Activated CD4-positive, alpha-beta T cell treated with anti-CD3 and anti-CD28 coated beads for 4 hours (primary cell): ENCODE measurements around the gene ZNF480.
"Not testable (repeated sequence)": the region's sequence is repeated elsewhere in the genome, so short reads cannot be mapped to it uniquely, and the experiment has no call there.

Source experiments
- DNase-seq, 2 donors: peaks; one replicate each; pipeline ENCODE4 v3.0.0-alpha.2; 2020

ZNF480 gene

DNA sequence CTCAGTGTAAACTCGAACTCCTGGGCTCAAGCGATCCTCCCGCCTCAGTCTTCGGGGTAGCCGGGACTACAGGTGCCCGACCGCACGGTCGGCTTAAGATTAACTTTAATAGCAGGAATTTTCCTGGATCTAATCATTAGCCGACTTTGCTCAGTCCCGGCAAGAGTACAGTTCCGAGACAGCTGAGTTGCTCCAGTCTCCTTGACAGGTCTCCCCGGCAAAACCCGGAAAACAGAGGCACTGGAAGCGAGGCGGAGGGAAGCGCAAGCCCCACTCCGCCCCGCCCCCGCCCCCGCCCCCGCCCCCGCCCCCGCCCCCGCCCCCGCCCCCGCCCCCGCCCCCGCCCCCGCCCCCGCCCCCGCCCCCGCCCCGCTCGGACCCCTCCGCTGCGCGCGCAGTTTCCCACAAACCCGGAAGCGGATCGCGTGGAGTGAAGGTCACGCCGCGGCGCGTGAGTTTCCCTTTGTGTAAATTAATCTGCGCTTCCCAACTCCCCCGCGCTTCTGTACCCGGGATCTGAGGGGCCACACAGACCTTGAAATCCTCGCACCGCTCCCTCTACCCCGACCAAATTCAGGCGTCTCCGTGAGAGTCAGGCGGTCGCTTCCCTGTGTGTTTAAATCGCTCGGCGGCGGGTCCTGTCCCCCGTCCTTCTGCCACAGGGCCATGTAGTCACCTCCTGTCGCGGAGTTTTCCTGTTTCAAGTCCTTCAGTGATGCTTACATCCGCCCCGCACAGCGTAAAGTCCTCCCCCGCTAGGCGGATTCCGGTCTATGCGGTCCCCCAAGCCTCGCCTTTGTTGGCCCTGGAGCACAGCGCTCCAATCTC is at the start of gene ZNF480:
Gene ZNF480 (plus strand): TSS at position 397 of the 828 bp plus-strand sequence. CDS start 3,244 bp downstream, outside the sequence.
- DNase-seq, result peak; percentile 83 to 86

- DNase-seq, result peak; percentile 55 to 65
These were observed 48.7 kb upstream of the ZNF480 start for GRCh38 chr19:52248241-52248640.

DNA sequence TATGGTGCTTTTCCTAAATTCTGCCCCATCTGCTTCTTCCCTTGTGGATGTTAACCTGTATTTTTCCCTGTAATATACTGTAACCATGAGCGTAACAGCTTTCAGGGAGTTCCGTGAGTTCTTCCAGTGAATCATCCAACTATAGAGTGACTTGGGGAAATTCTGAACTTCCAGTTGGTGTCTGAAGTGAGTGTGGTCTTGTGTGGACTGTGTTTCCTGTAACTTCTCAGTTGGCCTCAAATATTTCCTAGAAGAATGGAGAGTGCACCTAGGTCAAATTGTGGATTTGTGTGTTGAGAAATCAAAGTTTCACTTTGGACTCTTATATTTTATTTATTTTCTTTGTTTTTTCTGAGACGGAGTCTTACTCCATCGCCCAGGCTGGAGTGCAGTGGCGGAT is 38.5 kb upstream of the ZNF480 start:
- DNase-seq, result no peak

DNA sequence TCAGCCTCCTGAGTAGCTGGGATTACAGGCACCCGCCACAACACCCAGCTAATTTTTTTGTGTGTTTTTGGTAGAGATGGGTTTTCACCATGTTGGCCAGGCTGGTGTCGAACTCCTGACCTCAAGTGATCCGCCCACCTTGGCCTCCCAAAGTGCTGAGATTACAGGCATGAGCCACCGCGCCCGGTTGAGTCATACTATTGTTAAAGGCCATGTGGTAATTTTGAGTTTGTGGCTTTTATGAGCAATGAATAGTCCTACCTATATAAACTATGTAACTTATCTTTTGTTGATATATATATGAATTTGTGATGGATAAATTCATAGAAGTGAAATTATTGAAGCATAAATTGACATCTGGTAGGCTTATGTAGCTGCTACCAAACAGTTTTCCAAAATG is 31.4 kb upstream of the ZNF480 start:
- DNase-seq, result not testable (repeated sequence)

- peak; percentile 94 to 97 for DNase-seq
These were observed 27.4 kb upstream of the ZNF480 start, which contains the start of gene ZNF766 for GRCh38 chr19:52269338-52270261. Gene ZNF766, plus strand, starts transcription at chr19:52269587. Its CDS starts 27 bp downstream, at chr19:52269614.

DNA sequence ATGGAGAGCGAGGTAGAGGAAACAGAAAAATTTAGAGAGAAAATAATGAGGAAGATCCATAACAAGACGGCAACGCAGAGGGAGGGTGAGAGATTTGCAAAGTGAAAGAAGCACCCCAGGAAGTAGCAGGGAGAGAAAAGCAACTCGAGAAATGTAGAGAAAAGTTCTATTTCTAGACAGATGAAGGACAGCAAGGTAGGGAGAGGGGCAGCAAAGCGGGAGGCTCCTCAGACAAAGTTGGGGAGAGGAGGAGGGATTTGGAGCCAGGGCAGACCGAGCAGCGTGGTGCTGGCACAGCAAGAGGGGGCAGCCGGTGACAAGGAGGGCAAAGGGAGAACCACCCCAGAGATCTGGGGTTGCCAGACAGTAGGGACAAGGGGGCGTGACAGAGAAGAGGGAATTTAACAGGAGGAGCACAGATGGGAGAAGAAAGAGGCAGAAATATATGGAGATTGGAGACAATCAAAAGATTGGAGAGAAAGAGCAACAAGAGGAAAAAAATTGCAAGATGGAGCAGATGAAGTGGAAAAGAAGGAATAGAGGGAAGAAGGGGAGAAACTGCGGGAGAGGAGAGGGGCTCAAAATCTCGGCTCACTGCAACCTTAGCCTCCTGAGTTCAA is 26.6 kb upstream of the ZNF480 start:
- peak; percentile 3 to 4 for DNase-seq

- DNase-seq, result no peak
These were observed 23.7 kb upstream of the ZNF480 start for GRCh38 chr19:52273301-52273700.

DNA sequence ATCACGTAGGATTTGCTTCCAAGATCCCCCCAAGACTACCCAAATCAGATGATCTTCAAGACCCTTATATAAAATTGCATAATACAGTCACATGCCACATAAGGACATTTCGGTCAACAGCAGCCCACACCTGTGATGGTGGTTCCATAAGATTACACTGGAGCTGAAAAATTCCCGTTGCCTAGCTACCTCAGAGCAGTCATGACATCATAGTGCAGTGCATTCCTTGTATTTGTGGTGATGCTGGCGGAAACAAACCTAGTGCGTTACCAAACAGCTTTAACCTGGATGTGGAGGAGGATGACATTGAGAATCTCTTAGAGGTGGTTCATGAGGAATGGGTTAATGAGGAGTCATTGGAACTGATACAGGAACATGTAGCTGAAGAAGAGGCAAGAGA is 22.8 kb upstream of the ZNF480 start:
- no peak for DNase-seq

DNA sequence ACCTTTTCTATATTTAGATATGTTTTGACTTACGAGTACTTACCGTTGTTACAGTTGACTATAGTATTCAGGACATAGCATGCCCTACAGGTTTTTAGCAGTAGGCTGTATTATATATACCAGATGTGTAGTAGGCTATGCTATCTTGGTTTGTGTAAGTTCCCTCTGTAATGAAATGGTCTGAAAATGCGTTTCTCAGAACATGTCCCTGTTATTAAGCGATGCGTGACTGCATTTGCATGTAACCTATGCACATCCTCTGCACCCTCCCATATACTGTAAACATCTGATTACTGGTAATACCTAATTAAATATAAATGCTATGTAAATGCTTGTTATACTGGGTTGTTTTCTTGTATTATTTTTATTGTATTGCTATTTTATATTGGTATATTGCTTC is 21.0 kb upstream of the ZNF480 start:
- no peak for DNase-seq

GRCh38 chr19:52277471-52277870 is 19.5 kb upstream of the ZNF480 start:
- DNase-seq, result no peak

DNA sequence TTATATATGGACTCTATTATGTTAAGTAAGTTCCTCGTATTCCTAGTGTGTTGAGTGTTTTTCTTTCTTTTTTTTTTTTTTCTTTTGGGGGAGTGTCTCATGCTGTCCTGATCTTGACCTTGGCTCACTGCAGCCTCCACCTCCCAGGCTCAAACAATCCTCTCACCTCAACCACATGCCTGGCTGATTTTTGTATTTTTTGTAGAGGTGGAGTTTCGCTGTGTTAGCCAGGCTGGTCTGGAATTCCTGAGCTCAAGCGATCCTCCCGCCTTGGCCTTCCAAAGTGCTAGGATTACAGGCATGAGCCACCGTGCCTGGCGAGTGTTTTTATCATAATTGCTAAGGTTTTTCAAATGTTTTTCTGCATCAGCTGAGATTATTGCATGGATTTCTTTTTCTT is 10.7 kb upstream of the ZNF480 start:
- no peak for DNase-seq

DNA sequence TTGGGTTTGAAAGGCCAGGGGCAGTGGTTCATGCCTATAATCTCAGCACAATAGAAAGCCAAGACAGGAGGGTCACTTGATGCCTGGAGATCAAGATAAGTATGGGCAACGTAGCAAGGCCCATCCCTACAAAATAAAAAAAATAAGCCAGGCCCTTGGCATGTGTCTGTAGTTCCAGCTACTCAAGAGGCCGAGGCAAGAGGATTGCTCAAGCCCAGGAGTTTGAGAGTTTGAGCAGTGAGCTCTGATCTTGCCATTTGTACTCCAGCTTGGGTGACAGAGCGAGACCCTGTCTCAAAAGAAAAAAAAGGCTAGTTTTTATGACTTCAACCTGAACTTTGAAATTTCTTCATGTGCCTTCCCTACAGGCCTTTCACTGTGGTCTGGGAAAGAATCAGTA is 5.2 kb upstream of the ZNF480 start:
- no peak for DNase-seq

GRCh38 chr19:52292946-52293345 is 4.0 kb upstream of the ZNF480 start:
- not testable (repeated sequence) for DNase-seq

DNA sequence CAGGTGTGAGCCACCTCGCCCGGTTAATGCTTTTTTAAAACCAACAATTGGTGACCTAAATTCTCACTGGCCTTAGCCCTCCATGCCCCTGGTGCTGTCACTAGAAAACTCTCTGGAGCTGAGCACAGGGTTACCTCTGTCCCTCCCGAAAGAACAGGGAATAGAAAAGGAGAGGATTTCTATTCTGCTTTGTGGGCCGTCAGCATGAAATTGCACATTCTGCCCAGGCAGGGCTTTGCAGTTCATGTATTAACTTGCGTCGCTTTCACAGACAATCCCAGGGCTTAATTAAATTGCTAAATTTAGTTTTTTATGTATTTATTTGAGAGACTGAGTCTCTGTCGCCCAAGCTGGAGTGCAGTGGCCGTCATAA is 583 bp upstream of the ZNF480 start:
- no peak for DNase-seq

DNA sequence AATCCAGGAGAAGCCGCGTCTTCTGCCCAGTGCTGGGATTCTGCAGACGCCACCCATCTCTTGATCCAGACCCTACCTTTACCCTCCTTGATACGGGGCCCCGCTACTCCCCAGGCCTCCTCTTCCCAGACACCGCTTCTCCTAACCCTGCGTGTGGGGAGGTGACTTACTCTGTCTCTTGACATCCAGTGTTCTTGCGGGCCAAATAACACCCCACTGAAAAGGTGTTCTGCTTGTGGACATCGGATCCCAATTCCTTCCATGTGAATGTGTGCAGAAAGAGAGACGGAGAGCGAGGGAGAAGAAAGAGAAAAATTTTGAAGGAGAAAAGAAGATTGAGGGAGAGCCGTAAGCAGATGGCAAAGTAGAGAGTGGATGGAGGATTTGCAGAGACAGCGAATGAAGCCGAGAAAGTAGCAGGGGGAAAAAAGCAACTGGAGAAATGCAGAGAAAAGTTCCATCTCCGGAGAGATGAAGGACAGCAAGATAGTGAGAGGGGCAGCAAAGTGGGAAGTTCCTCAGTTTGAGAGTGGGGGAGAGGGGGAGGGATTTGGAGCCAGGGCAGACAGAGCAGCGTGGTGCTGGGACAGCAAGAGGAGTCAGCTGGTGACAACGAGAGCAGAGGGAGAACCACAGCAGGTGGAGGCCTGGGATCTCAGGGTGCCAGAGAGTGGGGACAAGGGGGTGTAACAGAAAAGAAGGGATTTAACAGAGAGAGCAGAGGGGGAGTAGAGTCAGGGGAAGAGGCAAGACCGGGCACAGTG is 814 bp downstream of the ZNF480 start:
- DNase-seq, result no peak

- DNase-seq, result no peak
These were observed 10.3 kb downstream of the ZNF480 start for GRCh38 chr19:52307275-52307674.

GRCh38 chr19:52322429-52322828 is 25.5 kb downstream of the ZNF480 start:
- DNase-seq, result no peak

- DNase-seq, result no peak
These were observed 34.8 kb downstream of the ZNF480 start for GRCh38 chr19:52331757-52332156.

DNA sequence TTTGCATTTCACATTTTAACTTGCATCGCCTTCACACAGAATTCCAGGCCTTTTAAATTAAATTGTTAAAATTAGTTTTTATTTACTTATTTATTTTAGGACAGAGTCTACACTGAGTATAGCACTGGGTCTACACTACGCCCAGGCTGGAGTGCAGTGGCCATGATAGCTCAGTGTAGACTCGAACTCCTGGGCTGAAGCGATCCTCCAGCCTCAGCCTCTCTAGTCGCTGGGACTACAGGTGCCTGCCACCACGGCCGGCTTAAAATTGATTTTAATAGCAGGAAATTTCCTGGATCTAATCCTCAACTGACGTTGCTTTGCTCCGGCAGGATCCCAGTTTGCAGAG is 38.8 kb downstream of the ZNF480 start:
- no peak for DNase-seq

GRCh38 chr19:52336117-52336790 is 39.3 kb downstream of the ZNF480 start, which contains the start of gene ZNF610:
Gene ZNF610, plus strand, starts transcription at chr19:52336243. Its CDS starts 12,930 bp downstream, at chr19:52349173.
- DNase-seq, result peak; percentile 84 to 87

GRCh38 chr19:52336791-52337381 is 39.9 kb downstream of the ZNF480 start:
- no peak for DNase-seq
